HL-60/S4 (cell line): ENCODE measurements around the gene SUFU.

Experiments
- in situ Hi-C: fragments of 300-500 bp; cut with MboI; formaldehyde crosslinking; loops from 2 replicates; pipeline ENCODE4 v1.14.3; 2022; ENCODE audit warnings: low sequenced_read_pairs

SUFU gene

GRCh38 chr10:102682416-102682815 is 178.6 kb downstream of the SUFU start:
- in situ Hi-C loops, result no loop called here

GRCh38 chr10:102682981-102683380 is 179.2 kb downstream of the SUFU start:
- in situ Hi-C loops, result no loop called here
